Measurements from ENCODE around the gene FMNL1. TPM values are rescaled to one million over a fixed set of nuclear protein-coding genes. Genes with fewer than 3 reads are reported as not detected.

The FMNL1 gene
- total RNA-seq, 1 donor from 2014 or later, result 469 TPM

DNA sequence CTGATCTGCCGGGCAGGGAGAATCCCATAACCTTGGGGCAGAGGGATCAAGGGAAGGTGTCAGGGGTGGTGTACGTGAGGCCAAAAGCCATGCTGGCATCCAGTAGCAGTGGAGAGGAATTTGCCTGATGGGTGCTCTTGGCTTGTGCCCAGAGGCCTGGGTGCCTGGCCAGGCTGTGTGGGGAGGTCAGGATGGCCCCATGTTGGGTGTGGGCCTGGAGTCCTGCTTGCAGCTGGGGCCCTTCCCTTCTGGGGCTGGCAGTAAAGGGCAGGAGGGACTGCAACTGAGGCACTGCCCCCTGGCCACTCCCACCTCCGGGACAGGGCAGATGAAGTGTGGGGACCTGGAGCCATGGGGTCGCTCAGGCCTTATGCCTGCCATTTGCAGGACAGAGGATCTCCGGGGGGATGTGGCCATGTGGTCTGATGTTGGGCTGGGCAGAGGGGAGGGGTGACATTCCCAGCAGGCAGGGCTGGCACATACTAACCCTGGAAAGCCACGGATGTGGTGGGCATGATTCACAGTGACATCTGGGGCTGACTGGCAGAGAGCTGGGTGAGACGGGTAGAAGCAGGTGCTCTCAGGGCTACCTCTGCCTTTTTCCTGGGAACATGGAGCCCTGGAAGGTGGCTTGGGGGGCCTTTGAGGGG is 3.5 kb downstream of the FMNL1 start:
- H3K27ac Mint-ChIP-seq, result peak overlapping the region; percentile 97
- no peaks in the 10 kb centered on the region for H3K27me3 Mint-ChIP-seq (ENCODE audit: low read depth)
- H3K36me3 Mint-ChIP-seq (ENCODE audit: low read depth), result peaks cover 65% of the 10 kb centered on the region
- peak overlapping the region; percentile 98 for H3K4me3 Mint-ChIP-seq (ENCODE audit: low read depth)
- H3K9me3 Mint-ChIP-seq, result no peaks in the 10 kb centered on the region
- no peak for DNase-seq (ENCODE audit: low spot score)
- intact Hi-C loops (cut with micrococcal nuclease), result no loop called here
- peaks cover 57% of the 10 kb centered on the region for H3K4me1 Mint-ChIP-seq (ENCODE audit: low read depth)

DNA sequence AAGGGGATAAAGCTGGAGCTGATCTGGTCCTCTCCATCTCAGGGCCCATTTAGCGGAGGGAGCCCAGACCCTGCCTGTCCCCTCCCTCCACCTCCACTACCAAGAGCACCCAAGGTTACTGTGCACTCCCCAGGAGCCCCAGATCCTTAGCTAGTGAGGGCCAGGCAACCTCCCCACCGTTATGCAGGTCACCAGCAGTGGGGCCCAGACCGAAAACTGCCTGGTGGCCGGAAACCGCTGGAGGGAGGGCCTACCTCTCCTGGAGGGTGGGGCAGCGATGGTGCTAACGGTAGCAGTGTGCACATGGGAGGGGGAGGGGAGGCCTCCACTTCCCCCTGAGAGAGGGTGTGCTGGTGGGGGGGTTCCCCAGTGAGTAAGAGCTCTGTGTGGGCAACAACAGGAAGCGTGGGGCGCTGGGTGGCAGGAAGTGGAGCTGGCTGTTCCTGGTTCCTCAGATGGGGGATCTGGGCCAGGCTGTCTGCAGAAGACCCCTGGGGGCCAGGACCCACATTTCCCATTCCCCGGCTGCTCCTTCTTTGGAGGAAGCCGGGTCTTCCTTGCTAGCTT is 4.4 kb downstream of the FMNL1 start:
- peak overlapping the region; percentile 97 for H3K27ac Mint-ChIP-seq
- no peaks in the 10 kb centered on the region for H3K9me3 Mint-ChIP-seq
- no peaks in the 10 kb centered on the region for H3K27me3 Mint-ChIP-seq (ENCODE audit: low read depth)
- intact Hi-C loops (cut with micrococcal nuclease), result no loop called here
- peak; percentile 92 for DNase-seq (ENCODE audit: low spot score)
- H3K36me3 Mint-ChIP-seq (ENCODE audit: low read depth), result peaks cover 64% of the 10 kb centered on the region
- H3K4me1 Mint-ChIP-seq (ENCODE audit: low read depth), result peaks cover 62% of the 10 kb centered on the region
- H3K4me3 Mint-ChIP-seq (ENCODE audit: low read depth), result peak overlapping the region; percentile 98

DNA sequence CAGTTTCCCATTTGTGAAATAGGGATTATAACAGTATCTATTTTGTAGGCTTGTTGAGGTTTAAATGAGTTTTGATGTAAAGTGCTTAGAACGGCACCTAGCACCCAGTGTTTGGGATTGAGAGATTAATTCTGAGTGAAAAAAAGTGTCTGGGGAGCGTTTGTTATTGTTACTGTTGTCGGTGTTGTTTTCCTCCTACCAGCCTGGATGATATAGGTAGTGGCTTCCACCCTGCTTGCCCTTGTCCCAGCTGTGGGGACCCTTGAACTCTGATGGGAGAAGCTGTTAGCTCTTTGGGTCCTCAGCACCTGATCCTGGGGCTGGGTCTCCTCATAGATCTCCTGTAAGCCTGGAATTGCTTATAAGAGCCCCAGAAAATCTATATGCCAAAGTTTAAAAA is 4.9 kb downstream of the FMNL1 start:
- Mint-ChIP-seq H3K9me3 (no peaks in the 10 kb centered on the region), H3K4me3 (ENCODE audit: low read depth) (peak overlapping the region; percentile 98), H3K4me1 (ENCODE audit: low read depth) (peaks cover 67% of the 10 kb centered on the region), H3K27me3 (ENCODE audit: low read depth) (no peaks in the 10 kb centered on the region), H3K27ac (peak overlapping the region; percentile 97), H3K36me3 (ENCODE audit: low read depth) (peaks cover 65% of the 10 kb centered on the region)
- DNase-seq (ENCODE audit: low spot score), result no peak
- intact Hi-C loops (cut with micrococcal nuclease), result no loop called here

DNA sequence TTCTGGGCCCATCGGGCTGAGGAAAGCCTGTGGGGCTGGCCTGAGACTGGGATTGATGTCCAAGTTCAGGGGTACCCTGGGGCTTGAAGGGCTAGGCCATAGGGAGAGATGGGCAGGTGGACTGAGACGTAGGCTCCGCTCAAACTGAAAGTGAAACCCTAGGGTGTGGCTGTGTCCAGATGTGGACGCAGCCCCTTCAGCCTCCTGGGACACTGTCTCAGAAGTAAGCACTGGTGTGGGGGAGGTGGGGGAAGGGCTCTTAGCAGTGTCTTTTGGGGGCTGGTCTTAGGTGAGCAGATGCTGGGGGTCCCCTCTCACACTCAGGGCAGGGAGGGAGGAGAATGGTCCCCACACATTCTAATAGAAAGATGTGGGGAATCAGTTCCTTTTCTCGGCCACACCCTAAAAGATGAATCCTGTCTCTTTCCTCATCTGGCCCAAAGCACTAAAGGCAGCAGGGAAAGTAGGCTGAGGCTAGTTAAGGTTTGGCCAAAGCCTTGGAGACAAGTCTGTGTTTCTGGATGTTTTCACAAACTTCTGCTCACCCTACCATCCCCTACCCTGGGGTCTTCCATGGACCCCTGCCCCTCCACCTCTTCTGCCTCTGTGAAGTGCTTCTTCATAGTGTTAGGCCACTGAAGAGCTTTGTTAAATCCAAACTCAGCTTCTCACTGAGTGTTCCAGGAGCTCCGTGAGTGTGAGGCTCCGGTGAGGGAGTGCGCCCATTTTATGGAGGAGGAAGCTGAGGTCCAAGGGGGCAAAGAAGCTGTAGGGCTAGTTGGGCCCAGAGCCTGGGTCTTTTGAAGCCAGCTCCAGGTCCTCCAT is 5.6 kb downstream of the FMNL1 start:
- H3K27ac Mint-ChIP-seq, result peak overlapping the region; percentile 97
- H3K36me3 Mint-ChIP-seq (ENCODE audit: low read depth), result peaks cover 72% of the 10 kb centered on the region
- H3K27me3 Mint-ChIP-seq (ENCODE audit: low read depth), result no peaks in the 10 kb centered on the region
- intact Hi-C loops (cut with micrococcal nuclease), result no loop called here
- DNase-seq (ENCODE audit: low spot score), result no peak
- peaks cover 73% of the 10 kb centered on the region for H3K4me1 Mint-ChIP-seq (ENCODE audit: low read depth)
- H3K9me3 Mint-ChIP-seq, result no peaks in the 10 kb centered on the region
- peak overlapping the region; percentile 98 for H3K4me3 Mint-ChIP-seq (ENCODE audit: low read depth)

DNA sequence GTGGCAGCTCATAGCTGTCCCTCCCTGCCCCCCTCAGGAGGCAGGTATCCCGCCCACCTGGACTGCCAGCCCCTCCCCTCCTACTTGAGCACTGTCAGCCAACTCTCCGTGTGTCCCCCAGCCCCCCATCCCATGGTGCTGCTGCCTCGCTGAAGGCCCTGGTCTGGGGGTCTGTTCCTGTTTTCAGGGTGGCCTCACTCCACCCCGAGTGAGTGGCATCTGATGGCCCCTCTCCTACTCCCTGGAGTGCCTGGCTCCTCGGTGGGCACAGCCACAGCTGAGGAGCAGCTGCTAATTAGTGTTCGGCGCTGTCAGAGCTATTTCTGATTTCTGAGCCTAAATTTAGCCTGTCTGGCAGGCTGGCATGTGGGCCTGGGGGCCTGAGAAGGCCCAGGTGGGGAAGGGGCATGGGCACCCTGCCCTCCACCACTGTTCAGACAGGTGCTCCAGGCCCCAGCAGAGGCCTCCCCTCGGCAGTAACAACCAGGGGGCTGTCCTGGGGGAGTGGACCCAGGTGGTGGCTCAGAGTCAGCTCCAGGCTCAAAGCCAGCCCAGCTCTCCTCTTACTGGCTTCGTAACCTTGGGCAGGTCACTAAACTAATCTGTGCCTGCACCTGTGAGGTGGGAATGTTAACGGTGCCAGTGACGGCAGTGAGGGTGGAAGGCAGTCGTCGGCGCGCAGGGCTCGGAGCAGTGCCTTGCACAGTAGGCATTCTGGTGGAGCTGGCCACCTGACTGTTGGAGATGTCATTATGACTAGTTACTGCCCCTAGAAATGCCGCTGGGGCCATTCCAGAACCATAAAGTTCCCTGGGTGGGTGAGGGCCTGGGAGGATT is 6.5 kb downstream of the FMNL1 start:
- peak overlapping the region; percentile 97 for H3K27ac Mint-ChIP-seq
- intact Hi-C loops (cut with micrococcal nuclease), result no loop called here
- no peaks in the 10 kb centered on the region for H3K9me3 Mint-ChIP-seq
- peaks cover 79% of the 10 kb centered on the region for H3K4me1 Mint-ChIP-seq (ENCODE audit: low read depth)
- no peak for DNase-seq (ENCODE audit: low spot score)
- peaks cover 72% of the 10 kb centered on the region for H3K36me3 Mint-ChIP-seq (ENCODE audit: low read depth)
- H3K27me3 Mint-ChIP-seq (ENCODE audit: low read depth), result no peaks in the 10 kb centered on the region
- H3K4me3 Mint-ChIP-seq (ENCODE audit: low read depth), result peak overlapping the region; percentile 98

DNA sequence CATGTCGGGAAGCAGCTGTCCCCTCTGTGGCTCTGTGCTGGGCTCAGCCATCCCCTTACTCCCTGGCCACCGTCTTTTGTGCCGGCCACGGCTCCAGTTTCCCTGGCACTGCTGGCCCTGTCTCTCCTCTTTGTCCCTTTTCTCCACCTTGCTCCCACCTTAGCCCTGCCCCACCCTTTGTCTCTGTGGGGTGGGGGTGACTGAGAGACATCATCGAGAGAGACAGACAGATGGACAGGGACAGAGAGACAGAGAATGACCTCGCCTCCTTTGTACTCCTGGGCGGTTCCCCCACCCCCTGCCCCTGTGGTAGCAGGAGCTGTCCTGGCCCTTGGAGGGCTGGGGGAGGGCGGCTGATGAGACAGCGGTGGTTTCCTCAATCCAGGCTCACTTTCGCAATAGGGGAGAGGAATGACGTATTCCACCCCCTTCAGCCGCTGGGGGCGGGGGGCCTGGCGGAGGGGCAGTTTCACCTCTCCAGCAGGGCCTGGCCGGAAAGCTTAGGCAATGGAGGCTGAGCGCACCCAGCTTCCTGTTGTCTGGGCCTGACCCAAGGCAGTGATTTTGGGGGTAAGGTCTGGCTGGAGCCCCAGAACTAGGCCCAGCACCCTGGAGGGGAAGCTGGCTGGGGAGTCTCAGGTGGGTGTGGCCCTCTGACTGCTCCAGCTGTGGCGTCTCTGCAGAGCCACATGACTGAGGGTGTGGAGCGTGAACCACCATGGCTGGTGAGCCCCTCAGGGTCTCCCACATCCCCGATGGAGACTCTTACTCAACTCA is 7.3 kb downstream of the FMNL1 start:
- Mint-ChIP-seq H3K4me1 (ENCODE audit: low read depth) (peaks cover 80% of the 10 kb centered on the region), H3K36me3 (ENCODE audit: low read depth) (peaks cover 70% of the 10 kb centered on the region), H3K9me3 (no peaks in the 10 kb centered on the region), H3K27ac (peak overlapping the region; percentile 97), H3K4me3 (ENCODE audit: low read depth) (peak overlapping the region; percentile 98), H3K27me3 (ENCODE audit: low read depth) (no peaks in the 10 kb centered on the region)
- intact Hi-C loops (cut with micrococcal nuclease), result loop anchor here (1.0 kb wide), 2 partner anchors 18 to 83 kb away; no protein-coding TSS in a partner anchor
- DNase-seq (ENCODE audit: low spot score), result peak; percentile 75

DNA sequence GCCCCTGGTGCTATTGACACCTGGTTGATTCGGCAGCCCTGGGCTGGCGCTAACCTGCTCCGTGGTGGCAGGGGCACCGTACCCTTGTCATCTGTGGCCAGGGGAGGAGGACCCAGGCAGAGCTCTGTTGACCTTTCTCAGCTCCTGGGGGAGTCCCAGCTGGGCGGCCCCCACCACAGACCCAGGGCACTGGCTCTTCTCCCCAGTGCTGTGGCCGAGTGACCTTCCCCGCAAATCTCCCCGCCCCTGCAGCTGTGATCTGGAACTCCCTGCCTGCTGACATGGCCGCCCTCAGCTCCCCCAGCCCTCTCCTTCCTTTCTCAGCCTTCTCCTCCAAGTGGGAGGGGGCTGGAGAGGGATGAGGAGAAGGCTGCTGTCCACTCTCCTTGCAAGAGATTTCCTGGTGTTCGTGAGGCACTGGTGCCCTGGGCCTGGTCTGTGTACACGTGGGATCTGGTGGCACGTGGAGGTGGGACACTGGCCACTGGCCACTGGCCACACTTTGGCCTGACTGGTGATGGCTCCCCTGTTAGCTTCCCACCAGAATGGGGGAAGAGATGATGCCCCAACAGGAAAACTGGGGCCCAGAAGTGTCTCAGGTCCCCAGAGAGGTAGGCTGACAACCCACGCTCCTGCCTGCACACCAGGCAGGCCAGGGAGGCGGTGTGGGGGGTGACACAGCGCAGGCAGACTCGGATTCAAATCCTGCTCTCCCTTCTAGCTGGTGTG is 8.2 kb downstream of the FMNL1 start:
- Mint-ChIP-seq H3K36me3 (ENCODE audit: low read depth) (peaks cover 70% of the 10 kb centered on the region), H3K4me1 (ENCODE audit: low read depth) (peaks cover 82% of the 10 kb centered on the region), H3K27me3 (ENCODE audit: low read depth) (no peaks in the 10 kb centered on the region), H3K9me3 (no peaks in the 10 kb centered on the region), H3K4me3 (ENCODE audit: low read depth) (peak overlapping the region; percentile 98), H3K27ac (peak overlapping the region; percentile 97)
- intact Hi-C loops (cut with micrococcal nuclease), result loop anchor here (1.0 kb wide), 2 partner anchors 17 to 82 kb away; no protein-coding TSS in a partner anchor
- DNase-seq (ENCODE audit: low spot score), result no peak

DNA sequence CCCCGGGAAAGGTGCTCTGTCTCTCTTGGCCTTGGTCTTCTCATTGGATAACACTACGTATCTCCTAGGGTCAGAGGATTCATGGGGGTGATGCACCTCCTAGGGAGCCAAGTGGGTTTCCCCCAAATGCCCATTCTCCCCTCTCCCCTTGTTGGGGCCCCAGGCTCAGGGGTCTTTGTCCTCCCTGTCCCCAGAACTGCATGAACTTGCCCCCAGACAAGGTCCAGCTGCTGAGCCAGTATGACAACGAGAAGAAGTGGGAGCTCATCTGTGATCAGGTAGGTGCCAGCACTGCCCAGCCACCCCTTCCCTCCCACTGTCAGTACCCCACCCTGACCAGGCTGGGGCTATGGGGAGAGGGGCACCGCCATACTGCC is 8.7 kb downstream of the FMNL1 start:
- Mint-ChIP-seq H3K27me3 (ENCODE audit: low read depth) (no peaks in the 10 kb centered on the region), H3K4me3 (ENCODE audit: low read depth) (peak overlapping the region; percentile 98), H3K36me3 (ENCODE audit: low read depth) (peaks cover 70% of the 10 kb centered on the region), H3K4me1 (ENCODE audit: low read depth) (peaks cover 82% of the 10 kb centered on the region), H3K27ac (peak overlapping the region; percentile 97), H3K9me3 (no peaks in the 10 kb centered on the region)
- no peak for DNase-seq (ENCODE audit: low spot score)
- intact Hi-C loops (cut with micrococcal nuclease), result no loop called here

DNA sequence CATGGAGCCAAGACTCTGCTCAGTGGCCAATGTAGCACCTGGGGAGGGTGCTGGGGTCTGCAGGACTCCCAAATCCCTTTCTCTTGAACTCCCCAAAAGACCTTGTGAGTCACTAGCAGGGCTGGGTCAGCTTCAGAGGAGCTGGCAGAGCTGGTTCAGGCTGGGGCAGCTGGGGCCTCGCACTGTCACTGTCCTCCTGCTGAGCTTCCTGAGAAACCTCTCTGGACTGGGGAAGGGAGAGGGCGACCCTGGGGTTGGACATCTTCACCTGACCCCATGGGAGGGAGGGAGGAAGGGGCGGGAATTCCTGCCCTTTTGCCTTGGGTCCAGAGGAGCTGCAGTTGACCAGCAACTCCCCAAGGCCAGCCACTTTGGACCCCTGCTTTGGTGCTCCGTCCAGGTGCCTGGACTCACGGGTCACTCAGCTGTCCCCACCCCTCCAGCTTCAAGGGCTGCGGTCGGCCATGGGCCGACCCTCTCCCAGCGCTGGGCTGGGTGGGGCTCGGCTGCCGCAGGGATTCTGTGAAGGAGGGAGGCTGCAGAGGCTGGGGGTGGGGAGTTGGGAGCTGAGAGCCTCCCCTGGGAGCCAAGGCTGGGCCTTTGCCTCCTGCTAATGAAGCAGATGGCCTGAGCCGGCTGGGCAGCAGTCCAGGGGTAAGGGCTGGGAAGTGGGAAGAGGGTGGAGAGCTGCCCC is 9.2 kb downstream of the FMNL1 start:
- no peak for DNase-seq (ENCODE audit: low spot score)
- Mint-ChIP-seq H3K4me1 (ENCODE audit: low read depth) (peaks cover 82% of the 10 kb centered on the region), H3K4me3 (ENCODE audit: low read depth) (peak overlapping the region; percentile 98), H3K9me3 (no peaks in the 10 kb centered on the region), H3K27me3 (ENCODE audit: low read depth) (no peaks in the 10 kb centered on the region), H3K36me3 (ENCODE audit: low read depth) (peaks cover 72% of the 10 kb centered on the region), H3K27ac (peak overlapping the region; percentile 97)
- intact Hi-C loops (cut with micrococcal nuclease), result no loop called here

DNA sequence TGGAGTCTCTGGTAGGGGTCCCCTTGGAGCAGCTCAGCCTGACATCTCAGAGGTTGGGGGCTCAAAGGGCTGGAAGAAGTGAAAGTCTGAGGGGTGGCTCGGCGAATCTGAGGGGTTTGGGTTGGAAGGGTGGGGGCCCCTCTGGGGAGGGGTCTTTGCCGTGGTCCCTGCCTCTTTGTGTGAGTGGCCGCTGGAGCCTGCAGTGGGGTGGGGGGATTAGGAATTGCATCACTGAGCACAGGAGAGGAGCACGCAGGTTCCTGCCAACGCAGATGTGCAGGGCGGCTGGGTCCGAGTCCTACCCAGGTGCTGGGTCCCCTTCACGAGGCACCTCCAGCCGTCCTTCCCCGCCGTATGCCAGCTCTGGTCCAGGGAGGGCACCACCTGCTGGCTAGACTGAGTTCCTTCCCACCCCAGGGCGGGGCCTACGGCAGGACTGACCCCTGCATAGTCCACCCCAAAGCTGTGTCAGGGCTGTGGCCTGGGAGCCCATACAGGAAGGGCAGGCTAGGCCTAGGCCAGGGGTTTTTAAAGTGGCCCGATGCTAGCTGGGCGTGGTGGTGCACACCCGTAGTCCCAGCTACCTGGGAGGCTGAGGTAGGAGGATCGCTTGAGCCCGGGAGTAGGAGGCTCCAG is 9.9 kb downstream of the FMNL1 start:
- Mint-ChIP-seq H3K4me1 (ENCODE audit: low read depth) (peaks cover 76% of the 10 kb centered on the region), H3K4me3 (ENCODE audit: low read depth) (peak overlapping the region; percentile 80), H3K27ac (peak overlapping the region; percentile 97), H3K9me3 (no peaks in the 10 kb centered on the region), H3K36me3 (ENCODE audit: low read depth) (peaks cover 72% of the 10 kb centered on the region), H3K27me3 (ENCODE audit: low read depth) (no peaks in the 10 kb centered on the region)
- intact Hi-C loops (cut with micrococcal nuclease), result no loop called here
- DNase-seq (ENCODE audit: low spot score), result no peak

Data from activated T-helper 2 cell treated with anti-CD3 and anti-CD28 coated beads, Interferon-gamma antibody, Interleukin-2, Interleukin-4, amounts not matched to agents 10 μg/mL and 5 μg/mL and 100 μg/mL, durations not matched to agents 14 hours and 24 hours and 36 hours (primary cell).